SU-DHL-6 (cell line): Measurements from ENCODE around the gene KATNBL1.

Source experiments
- H2AFZ ChIP-seq: fragments of 200-600 bp; sonication (generic); 2 replicates; pipeline ENCODE4 v1.6.1; 2014; ENCODE audit warnings: low read depth, mild to moderate bottlenecking, moderate library complexity, mixed read lengths, antibody characterized with exemption, low read length; ENCODE audit not compliant: severe bottlenecking
- H3F3A ChIP-seq: fragments of 200-600 bp; shearing (Covaris generic); 2 replicates; pipeline ENCODE4 v1.6.0; 2016; ENCODE audit warnings: antibody characterized with exemption, mild to moderate bottlenecking; ENCODE audit not compliant: insufficient read depth
- H3K27ac ChIP-seq: fragments of 200-600 bp; sonication (generic); 2 replicates; pipeline ENCODE4 v1.5.1; 2016; ENCODE audit warnings: low read depth, mild to moderate bottlenecking, low read length, moderate library complexity, mixed read lengths
- H3K27me3 ChIP-seq: fragments of 200-600 bp; sonication (generic), shearing (Covaris generic); 2 replicates; pipeline ENCODE4 v1.6.0; 2014; ENCODE audit warnings: mild to moderate bottlenecking, low read length
- H3K36me3 ChIP-seq: fragments of 200-600 bp; sonication (generic); 2 replicates; pipeline ENCODE4 v1.6.1; 2014; ENCODE audit warnings: mild to moderate bottlenecking, low read length, mixed read lengths
- H3K4me2 ChIP-seq: fragments of 300-600, 200-600 bp; shearing (Covaris generic), sonication (generic); 2 replicates; pipeline ENCODE4 v1.6.0; 2014; ENCODE audit warnings: low read length, low read depth, mild to moderate bottlenecking; ENCODE audit not compliant: poor library complexity, severe bottlenecking
- H3K4me3 ChIP-seq: fragments of 200-600 bp; sonication (generic); 2 replicates; pipeline ENCODE4 v1.5.1; 2014; ENCODE audit warnings: antibody characterized with exemption, low read length, mild to moderate bottlenecking, mixed read lengths; ENCODE audit not compliant: insufficient read depth, poor library complexity, severe bottlenecking
- H3K79me2 ChIP-seq: fragments of 200-600 bp; sonication (generic); 2 replicates; pipeline ENCODE4 v1.6.1; 2014; ENCODE audit warnings: mild to moderate bottlenecking, low read length, moderate library complexity; ENCODE audit not compliant: insufficient read depth
- H3K9ac ChIP-seq: fragments of 200-600 bp; sonication (generic); 2 replicates; pipeline ENCODE4 v1.7.0; 2014; ENCODE audit warnings: mild to moderate bottlenecking, low read length
- H3K9me2 ChIP-seq: fragments of 200-600 bp; sonication (generic); replicated peaks from 2 replicates; pipeline ENCODE4 v1.6.1; 2014; ENCODE audit warnings: low read length; ENCODE audit not compliant: insufficient read depth
- H3K9me3 ChIP-seq: fragments of 200-600 bp; sonication (generic); 2 replicates; pipeline ENCODE4 v1.6.1; 2014; ENCODE audit warnings: low read length, mixed read lengths; ENCODE audit not compliant: insufficient read depth
- H4K20me1 ChIP-seq: fragments of 200-600 bp; sonication (generic); 2 replicates; pipeline ENCODE4 v1.6.1; 2014; ENCODE audit warnings: low read depth, mild to moderate bottlenecking, antibody characterized with exemption, low read length, moderate library complexity, mixed read lengths
- CTCF ChIP-seq: fragments of 200-600 bp; sonication (generic); IDR thresholded peaks from one replicate; pipeline ENCODE4 v1.5.1; 2017; ENCODE audit warnings: antibody characterized with exemption, mild to moderate bottlenecking, low read length, moderate library complexity; ENCODE audit not compliant: insufficient read depth, poor library complexity, severe bottlenecking
- EZH2phosphoT487 ChIP-seq: fragments of 200-600 bp; sonication (generic), shearing (Covaris generic); conservative IDR thresholded peaks from 2 replicates; pipeline ENCODE4 v1.6.1; 2018; ENCODE audit warnings: mild to moderate bottlenecking, antibody characterized with exemption, low read length, moderate library complexity, mixed read lengths

The KATNBL1 gene

DNA sequence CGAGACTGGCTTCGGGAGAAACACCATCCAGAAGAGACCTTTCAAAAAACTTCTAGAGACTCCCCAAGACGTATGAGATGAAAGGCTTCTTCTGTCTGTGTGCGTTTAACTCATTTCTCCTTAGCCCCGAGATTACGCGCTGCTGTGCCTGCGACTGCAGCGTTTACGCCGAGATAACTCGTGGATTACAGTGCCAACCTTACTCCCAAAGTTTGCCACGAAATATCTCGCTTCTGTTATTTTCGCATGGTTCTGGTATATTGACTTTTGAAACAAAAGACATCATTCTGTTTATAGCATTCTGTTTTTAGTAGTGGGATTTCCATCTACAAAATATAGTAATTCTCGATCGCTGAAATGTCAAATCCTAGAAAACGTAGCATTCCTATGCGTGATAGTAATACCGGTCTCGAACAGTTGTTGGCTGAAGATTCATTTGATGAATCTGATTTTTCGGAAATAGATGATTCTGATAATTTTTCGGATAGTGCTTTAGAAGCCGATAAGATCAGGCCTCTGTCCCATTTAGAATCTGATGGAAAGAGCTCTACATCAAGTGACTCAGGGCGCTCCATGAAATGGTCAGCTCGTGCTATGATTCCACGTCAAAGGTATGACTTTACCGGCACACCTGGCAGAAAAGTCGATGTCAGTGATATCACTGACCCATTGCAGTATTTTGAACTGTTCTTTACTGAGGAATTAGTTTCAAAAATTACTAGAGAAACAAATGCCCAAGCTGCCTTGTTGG, 107.5 kb downstream of the KATNBL1 start:
- Histone ChIP-seq H2AFZ (peak overlapping the region; percentile 58), H3K4me2 (peak overlapping the region; percentile 61), H3K9me3 (peaks cover 19% of the 10 kb centered on the region; the same call in 1 of the 2 replicates), H3K27me3 (no peaks in the 10 kb centered on the region), H3K36me3 (peaks cover 8% of the 10 kb centered on the region), H3K9me2 (no peaks in the 10 kb centered on the region), H3F3A (no peaks in the 10 kb centered on the region), H3K4me3 (peak overlapping the region; percentile 58), H3K9ac (peak overlapping the region; percentile 69), H4K20me1 (0 out of 2 replicates have a peak, but pooled peaks cover 3% of the 10 kb centered on the region), H3K27ac (peak overlapping the region; percentile 33), H3K79me2 (peaks cover 43% of the 10 kb centered on the region)
- no peak for TF ChIP-seq CTCF
- no peak for TF ChIP-seq EZH2phosphoT487

- H4K20me1 ChIP-seq: 0 out of 2 replicates have a peak, but pooled peaks cover 3% of the 10 kb centered on the region
- H3K9me2 ChIP-seq: no peaks in the 10 kb centered on the region
- TF ChIP-seq CTCF (no peak), EZH2phosphoT487 (no peak)
- peak within 1 kb of the TSS; percentile 33 for H3K27ac ChIP-seq
- H3K36me3 ChIP-seq: peaks cover 8% of the 10 kb centered on the region
- H3K4me2 ChIP-seq: peak within 1 kb of the TSS; percentile 92
- H3K79me2 ChIP-seq: peaks cover 47% of the 10 kb centered on the region
- peak within 1 kb of the TSS; percentile 72 for H3K4me3 ChIP-seq
- H2AFZ ChIP-seq: peak within 1 kb of the TSS; percentile 81
- H3F3A ChIP-seq: no peaks in the 10 kb centered on the region
- peaks cover 19% of the 10 kb centered on the region; the same call in 1 of the 2 replicates for H3K9me3 ChIP-seq
- H3K27me3 ChIP-seq: no peaks in the 10 kb centered on the region
- peak within 1 kb of the TSS; percentile 69 for H3K9ac ChIP-seq
These were observed 108.3 kb downstream of the KATNBL1 start, which contains the start of the genes EMC7 and PGBD4 for GRCh38 chr15:34101366-34102174. Gene EMC7, minus strand, starts transcription at chr15:34101862. Its CDS starts 23 bp downstream, at chr15:34101839. Gene PGBD4, plus strand, starts transcription at chr15:34102083. Its CDS starts 449 bp downstream, at chr15:34102532.

DNA sequence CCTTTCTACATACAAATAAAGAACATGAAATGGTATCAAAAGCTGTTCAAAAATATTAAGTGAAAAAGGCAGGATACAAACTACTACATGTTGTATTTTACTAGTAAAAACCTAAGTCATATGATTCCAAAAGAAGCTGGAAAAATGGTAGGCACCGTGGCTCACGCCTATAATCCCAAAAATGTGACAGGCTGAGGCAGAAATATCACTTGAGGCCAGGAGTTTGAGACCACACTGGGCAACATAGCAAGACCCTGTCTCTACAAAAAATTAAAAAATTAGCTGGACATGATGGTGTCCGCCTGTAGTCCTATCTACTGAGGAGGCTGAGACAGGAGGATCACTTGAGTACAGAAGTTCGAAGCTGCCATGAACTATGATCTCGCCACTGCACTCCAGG, 110.0 kb downstream of the KATNBL1 start:
- Histone ChIP-seq H3K27ac (no peak overlapping the region), H3K27me3 (no peaks in the 10 kb centered on the region), H2AFZ (no peak overlapping the region), H3K4me2 (peak overlapping the region; percentile 92), H3K9me2 (no peaks in the 10 kb centered on the region), H3K79me2 (peaks cover 59% of the 10 kb centered on the region), H3K9me3 (peaks cover 19% of the 10 kb centered on the region; the same call in 1 of the 2 replicates), H3F3A (no peaks in the 10 kb centered on the region), H3K9ac (no peak overlapping the region), H3K36me3 (peaks cover 15% of the 10 kb centered on the region), H4K20me1 (0 out of 2 replicates have a peak, but pooled peaks cover 3% of the 10 kb centered on the region), H3K4me3 (peak overlapping the region; percentile 72)
- TF ChIP-seq CTCF (no peak), EZH2phosphoT487 (no peak)
